ENCODE data around the gene ZCCHC4.

ZCCHC4 gene

DNA sequence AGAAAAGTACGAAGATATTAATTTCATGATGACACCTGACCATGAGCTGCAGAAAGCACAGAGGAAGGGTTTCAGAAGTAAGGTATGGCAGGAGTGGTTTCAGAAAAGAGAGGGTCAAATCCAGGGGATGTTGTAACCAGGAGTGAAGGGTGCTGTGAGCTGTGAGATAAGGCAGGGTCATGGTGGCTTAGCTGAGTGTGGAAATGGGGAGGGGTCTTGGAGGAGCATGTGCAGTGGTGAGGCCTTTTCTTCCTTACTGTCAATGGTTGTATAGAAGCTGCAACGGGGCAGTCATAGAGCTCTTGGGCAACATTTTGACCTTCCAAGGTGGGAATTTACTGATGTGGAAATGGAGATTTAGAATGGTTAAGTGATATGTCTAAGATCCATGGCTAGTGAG, 67.0 kb downstream of the ZCCHC4 start:
- no peak for TF ChIP-seq TAF1 (IDR thresholded peaks at IDR 0.05; ENCODE audit: low read depth)
- TF ChIP-seq ZBTB7A (IDR thresholded peaks at IDR 0.05; ENCODE audit: low read depth) = no peak
- TF ChIP-seq EGR1 (IDR thresholded peaks at IDR 0.05) = no peak
- TF ChIP-seq CEBPB (IDR thresholded peaks at IDR 0.05) = no peak
- TF ChIP-seq TEAD4 (IDR thresholded peaks at IDR 0.05) = no peak
- TF ChIP-seq EP300 (IDR thresholded peaks at IDR 0.05; ENCODE audit: borderline replicate concordance) = no peak
- no peak for TF ChIP-seq TCF12 (IDR thresholded peaks at IDR 0.05; ENCODE audit: low read depth)
- no peak for TF ChIP-seq YY1 (IDR thresholded peaks at IDR 0.05; ENCODE audit: low read depth)
- no peak for TF ChIP-seq NFIC (IDR thresholded peaks at IDR 0.05)
- TF ChIP-seq, protein P1, sequence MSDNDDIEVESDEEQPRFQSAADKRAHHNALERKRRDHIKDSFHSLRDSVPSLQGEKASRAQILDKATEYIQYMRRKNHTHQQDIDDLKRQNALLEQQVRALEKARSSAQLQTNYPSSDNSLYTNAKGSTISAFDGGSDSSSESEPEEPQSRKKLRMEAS (IDR thresholded peaks at IDR 0.05) = no peak
- no peak for TF ChIP-seq RAD21 (IDR thresholded peaks at IDR 0.05; ENCODE audit: low read depth)
- TF ChIP-seq CREB1 (IDR thresholded peaks at IDR 0.05; ENCODE audit: low read depth) = no peak
- TF ChIP-seq, protein P2, sequence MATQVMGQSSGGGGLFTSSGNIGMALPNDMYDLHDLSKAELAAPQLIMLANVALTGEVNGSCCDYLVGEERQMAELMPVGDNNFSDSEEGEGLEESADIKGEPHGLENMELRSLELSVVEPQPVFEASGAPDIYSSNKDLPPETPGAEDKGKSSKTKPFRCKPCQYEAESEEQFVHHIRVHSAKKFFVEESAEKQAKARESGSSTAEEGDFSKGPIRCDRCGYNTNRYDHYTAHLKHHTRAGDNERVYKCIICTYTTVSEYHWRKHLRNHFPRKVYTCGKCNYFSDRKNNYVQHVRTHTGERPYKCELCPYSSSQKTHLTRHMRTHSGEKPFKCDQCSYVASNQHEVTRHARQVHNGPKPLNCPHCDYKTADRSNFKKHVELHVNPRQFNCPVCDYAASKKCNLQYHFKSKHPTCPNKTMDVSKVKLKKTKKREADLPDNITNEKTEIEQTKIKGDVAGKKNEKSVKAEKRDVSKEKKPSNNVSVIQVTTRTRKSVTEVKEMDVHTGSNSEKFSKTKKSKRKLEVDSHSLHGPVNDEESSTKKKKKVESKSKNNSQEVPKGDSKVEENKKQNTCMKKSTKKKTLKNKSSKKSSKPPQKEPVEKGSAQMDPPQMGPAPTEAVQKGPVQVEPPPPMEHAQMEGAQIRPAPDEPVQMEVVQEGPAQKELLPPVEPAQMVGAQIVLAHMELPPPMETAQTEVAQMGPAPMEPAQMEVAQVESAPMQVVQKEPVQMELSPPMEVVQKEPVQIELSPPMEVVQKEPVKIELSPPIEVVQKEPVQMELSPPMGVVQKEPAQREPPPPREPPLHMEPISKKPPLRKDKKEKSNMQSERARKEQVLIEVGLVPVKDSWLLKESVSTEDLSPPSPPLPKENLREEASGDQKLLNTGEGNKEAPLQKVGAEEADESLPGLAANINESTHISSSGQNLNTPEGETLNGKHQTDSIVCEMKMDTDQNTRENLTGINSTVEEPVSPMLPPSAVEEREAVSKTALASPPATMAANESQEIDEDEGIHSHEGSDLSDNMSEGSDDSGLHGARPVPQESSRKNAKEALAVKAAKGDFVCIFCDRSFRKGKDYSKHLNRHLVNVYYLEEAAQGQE (IDR thresholded peaks at IDR 0.05; ENCODE audit: low read depth) = no peak
- TF ChIP-seq, protein P3, sequence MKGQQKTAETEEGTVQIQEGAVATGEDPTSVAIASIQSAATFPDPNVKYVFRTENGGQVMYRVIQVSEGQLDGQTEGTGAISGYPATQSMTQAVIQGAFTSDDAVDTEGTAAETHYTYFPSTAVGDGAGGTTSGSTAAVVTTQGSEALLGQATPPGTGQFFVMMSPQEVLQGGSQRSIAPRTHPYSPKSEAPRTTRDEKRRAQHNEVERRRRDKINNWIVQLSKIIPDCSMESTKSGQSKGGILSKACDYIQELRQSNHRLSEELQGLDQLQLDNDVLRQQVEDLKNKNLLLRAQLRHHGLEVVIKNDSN (IDR thresholded peaks at IDR 0.05) = no peak
- no peak for TF ChIP-seq FOXM1 (IDR thresholded peaks at IDR 0.05; ENCODE audit: borderline replicate concordance, low read depth)

DNA sequence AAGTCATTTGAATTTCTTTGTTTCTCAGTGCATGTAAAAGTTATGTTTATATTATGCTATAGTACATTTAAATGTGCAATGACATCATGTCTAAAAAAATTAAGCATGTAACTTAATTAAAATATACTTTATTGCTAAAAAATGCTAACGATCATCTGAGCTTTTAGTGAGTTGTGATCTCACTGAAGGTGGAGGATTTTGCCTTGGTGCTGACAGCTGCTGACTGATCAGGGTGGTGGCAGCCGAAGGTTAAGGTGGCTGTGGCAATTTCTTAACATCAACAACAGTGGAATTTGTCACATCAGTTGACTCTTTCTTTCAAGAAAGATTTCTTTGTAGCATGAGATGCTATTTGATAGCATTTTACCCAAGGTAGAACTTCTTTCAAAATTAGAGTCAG, 71.1 kb downstream of the ZCCHC4 start:
- TF ChIP-seq CREB1 (IDR thresholded peaks at IDR 0.05; ENCODE audit: low read depth) = no peak
- TF ChIP-seq YY1 (IDR thresholded peaks at IDR 0.05; ENCODE audit: low read depth) = no peak
- TF ChIP-seq TCF12 (IDR thresholded peaks at IDR 0.05; ENCODE audit: low read depth) = no peak
- TF ChIP-seq, protein P1 (IDR thresholded peaks at IDR 0.05) = no peak
- no peak for TF ChIP-seq FOXM1 (IDR thresholded peaks at IDR 0.05; ENCODE audit: borderline replicate concordance, low read depth)

DNA sequence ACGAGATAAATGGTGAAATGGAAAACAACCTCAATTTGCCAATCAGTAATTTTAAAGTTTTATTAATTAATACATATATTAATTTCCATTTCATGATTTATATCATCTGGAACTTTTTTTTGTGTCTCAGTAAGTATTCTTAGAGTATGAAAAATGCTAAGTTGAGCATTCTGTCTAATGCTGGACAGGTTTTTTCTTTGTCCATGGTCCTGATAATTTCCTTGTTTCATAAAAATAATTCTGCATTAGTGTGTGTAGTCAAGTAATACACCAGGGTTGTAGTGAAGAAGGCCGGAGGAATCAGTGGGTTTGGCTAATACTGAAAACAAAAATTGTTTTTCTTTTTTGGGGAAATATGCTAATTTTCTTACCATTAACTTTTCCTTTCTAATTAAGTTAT, 74.4 kb downstream of the ZCCHC4 start:
- TF ChIP-seq, protein P2 (IDR thresholded peaks at IDR 0.05; ENCODE audit: low read depth) = peak; percentile 78
- TF ChIP-seq FOXM1 (IDR thresholded peaks at IDR 0.05; ENCODE audit: borderline replicate concordance, low read depth) = no peak

DNA sequence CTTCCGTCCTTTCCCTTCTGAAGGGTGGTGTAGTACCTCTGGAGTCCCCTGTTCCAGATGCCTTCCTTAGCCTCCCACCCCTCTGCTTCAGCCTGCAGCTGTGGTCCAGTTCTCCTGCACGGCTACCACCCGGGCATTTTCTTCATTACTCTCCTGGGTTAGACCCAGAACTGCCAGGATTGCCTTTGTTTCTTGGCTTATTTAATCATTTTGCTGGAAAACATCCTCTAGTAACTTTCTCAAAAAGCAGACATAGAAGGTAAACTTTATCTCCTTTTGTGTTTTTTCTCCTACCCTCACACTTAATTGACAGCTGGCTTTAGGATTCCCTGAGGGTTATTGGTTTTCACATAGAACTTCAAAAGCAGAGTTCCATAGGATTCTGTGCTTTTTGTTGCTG, 84.7 kb downstream of the ZCCHC4 start:
- TF ChIP-seq ZBTB7A (IDR thresholded peaks at IDR 0.05; ENCODE audit: low read depth) = no peak
- no peak for TF ChIP-seq EP300 (IDR thresholded peaks at IDR 0.05; ENCODE audit: borderline replicate concordance)

DNA sequence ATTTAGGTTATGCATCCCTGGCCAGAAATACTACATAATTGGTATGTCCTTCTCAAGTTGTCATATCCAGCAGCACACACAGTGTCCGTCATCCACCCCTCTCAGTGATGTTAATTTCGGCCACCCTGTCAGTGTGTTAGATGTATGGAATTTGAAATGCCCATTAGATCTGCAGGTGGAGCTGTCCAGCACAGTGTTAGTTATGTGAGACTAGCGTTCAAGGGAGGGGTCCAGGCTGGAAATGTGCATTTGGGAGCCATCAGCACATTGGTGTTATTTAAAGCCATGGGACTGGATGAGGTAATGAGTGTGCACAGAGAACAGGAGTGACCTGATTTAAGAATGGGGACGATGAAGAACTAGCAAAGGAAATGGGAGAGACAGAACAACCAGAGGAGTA, 86.9 kb downstream of the ZCCHC4 start:
- TF ChIP-seq, protein P2 (IDR thresholded peaks at IDR 0.05; ENCODE audit: low read depth) = peak; percentile 76
- TF ChIP-seq TEAD4 (IDR thresholded peaks at IDR 0.05) = no peak
- no peak for TF ChIP-seq RAD21 (IDR thresholded peaks at IDR 0.05; ENCODE audit: low read depth)
- no peak for TF ChIP-seq YY1 (IDR thresholded peaks at IDR 0.05; ENCODE audit: low read depth)
- no peak for TF ChIP-seq FOXM1 (IDR thresholded peaks at IDR 0.05; ENCODE audit: borderline replicate concordance, low read depth)
- TF ChIP-seq CEBPB (IDR thresholded peaks at IDR 0.05) = no peak
- no peak for TF ChIP-seq EP300 (IDR thresholded peaks at IDR 0.05; ENCODE audit: borderline replicate concordance)
- TF ChIP-seq, protein P1 (IDR thresholded peaks at IDR 0.05) = no peak
- TF ChIP-seq, protein P3 (IDR thresholded peaks at IDR 0.05) = no peak
